ENCODE measurements around the gene PTPN5.

DNA sequence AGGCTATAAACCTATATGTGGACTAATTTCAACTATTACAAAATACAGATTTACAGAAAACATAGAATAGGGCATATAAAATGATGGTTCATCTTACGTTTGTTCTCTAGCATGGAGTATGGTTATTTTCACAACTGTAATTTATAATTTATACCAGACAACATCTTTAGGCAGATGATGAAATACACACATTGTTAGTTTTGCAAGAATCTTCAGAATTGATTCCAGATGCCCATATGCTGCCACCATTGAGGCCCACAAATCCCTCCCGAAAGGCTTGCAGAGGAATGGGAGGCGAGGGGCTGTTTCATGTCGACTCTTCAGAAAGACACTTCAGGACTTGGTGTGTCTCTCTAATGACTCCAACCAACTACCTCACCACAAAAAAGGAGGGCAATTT lies 6.2 kb downstream of the PTPN5 start:
- TF ChIP-seq POLR2AphosphoS5 (IDR thresholded peaks at IDR 0.05): no peak
- TF ChIP-seq CTCF (IDR thresholded peaks at IDR 0.05): no peak
- TF ChIP-seq POLR2A (IDR thresholded peaks at IDR 0.05): no peak
- no peak for TF ChIP-seq EP300 (IDR thresholded peaks at IDR 0.05)
